ENCODE results near the gene KLF2. TPM values are rescaled to one million over a fixed set of nuclear protein-coding genes. Genes with fewer than 3 reads are reported as not detected.
"Not testable (repeated sequence)": the region's sequence is repeated elsewhere in the genome, so short reads cannot be mapped to it uniquely, and the experiment has no call there.

The KLF2 gene
- total RNA-seq, 1 experiment from 2014 or later = 0.77 TPM

DNA sequence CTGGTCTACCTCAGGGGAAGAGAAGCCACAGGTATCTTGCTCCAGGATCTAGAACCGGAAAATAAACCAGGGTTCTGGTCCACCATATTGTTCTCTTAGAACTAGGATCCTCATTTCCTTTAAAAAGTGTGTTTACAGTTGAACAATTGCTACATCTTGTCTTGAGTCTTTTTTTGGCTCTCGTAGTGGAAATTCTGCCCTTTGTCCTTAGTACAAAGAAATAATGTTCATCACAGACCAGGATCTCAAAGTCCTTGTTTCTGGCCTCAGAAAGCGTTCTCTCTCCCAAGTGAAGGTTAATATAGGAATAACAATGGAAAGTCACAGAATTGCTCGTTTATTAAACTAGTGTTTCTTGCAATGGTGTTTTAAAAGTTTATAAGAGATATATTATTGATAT, 20.8 kb downstream of the KLF2 start:
- no peak overlapping the region for H3K27ac Mint-ChIP-seq (ENCODE audit: unreplicated experiment)
- intact Hi-C loops (cut with micrococcal nuclease; ENCODE audit: unreplicated experiment) = no loop called here
- H3K36me3 Mint-ChIP-seq (ENCODE audit: insufficient read depth, unreplicated experiment) = no peaks in the 10 kb centered on the region
- no peaks in the 10 kb centered on the region for H3K4me1 ChIP-seq
- H3K36me3 ChIP-seq (ENCODE audit: control insufficient read depth, insufficient read depth, low read length) = no peaks in the 10 kb centered on the region
- H3K27me3 Mint-ChIP-seq (ENCODE audit: insufficient read depth, unreplicated experiment) = no peaks in the 10 kb centered on the region
- H3K27me3 ChIP-seq (replicated peaks; ENCODE audit: control insufficient read depth, insufficient read depth, low read length) = no peaks in the 10 kb centered on the region
- H3K4me1 Mint-ChIP-seq (ENCODE audit: low read depth, unreplicated experiment) = no peaks in the 10 kb centered on the region
- no peak overlapping the region for H3K4me3 ChIP-seq (ENCODE audit: low read depth, low read length)
- no peak overlapping the region for H3K4me3 Mint-ChIP-seq (ENCODE audit: unreplicated experiment)
- TF ChIP-seq, protein P1, sequence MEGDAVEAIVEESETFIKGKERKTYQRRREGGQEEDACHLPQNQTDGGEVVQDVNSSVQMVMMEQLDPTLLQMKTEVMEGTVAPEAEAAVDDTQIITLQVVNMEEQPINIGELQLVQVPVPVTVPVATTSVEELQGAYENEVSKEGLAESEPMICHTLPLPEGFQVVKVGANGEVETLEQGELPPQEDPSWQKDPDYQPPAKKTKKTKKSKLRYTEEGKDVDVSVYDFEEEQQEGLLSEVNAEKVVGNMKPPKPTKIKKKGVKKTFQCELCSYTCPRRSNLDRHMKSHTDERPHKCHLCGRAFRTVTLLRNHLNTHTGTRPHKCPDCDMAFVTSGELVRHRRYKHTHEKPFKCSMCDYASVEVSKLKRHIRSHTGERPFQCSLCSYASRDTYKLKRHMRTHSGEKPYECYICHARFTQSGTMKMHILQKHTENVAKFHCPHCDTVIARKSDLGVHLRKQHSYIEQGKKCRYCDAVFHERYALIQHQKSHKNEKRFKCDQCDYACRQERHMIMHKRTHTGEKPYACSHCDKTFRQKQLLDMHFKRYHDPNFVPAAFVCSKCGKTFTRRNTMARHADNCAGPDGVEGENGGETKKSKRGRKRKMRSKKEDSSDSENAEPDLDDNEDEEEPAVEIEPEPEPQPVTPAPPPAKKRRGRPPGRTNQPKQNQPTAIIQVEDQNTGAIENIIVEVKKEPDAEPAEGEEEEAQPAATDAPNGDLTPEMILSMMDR (IDR thresholded peaks at IDR 0.05; ENCODE audit: insufficient read depth in 1 of 2, low read depth in 1 of 2, low read length in 1 of 2, severe bottlenecking in 1 of 2, unreplicated experiment in 1 of 2) = no peak
- H3K9me3 ChIP-seq = no peaks in the 10 kb centered on the region
- POLR2A ChIA-PET = no interaction called here
- no peaks in the 10 kb centered on the region for H3K9me3 Mint-ChIP-seq (ENCODE audit: unreplicated experiment)
- BruUV-seq (replicated peaks) = no TSS peak
- CTCF ChIA-PET = no interaction called here
- DNase-seq = no peak

DNA sequence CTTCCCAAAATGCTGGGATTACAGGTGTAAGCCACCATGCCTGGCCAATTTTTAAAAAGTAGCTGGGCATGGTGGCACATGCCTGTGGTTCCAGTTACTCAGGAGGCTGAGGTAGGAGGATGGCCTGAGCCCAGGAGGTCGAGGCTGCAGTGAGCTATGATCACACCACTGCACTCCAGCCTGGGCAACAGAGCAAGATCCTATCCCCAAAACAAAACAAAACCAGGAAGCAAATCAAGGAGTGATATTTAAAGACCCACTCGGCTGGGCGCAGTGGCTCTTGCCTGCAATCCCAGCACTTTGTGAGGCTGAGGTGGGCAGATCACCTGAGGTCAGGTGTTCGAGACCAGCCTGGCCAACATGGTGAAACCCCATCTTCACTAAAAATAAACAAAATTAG, 22.5 kb downstream of the KLF2 start:
- DNase-seq; H3K27me3 Mint-ChIP-seq (ENCODE audit: insufficient read depth, unreplicated experiment); H3K9me3 ChIP-seq; H3K27ac Mint-ChIP-seq (ENCODE audit: unreplicated experiment); H3K4me3 Mint-ChIP-seq (ENCODE audit: unreplicated experiment); H3K36me3 Mint-ChIP-seq (ENCODE audit: insufficient read depth, unreplicated experiment); H3K9me3 Mint-ChIP-seq (ENCODE audit: unreplicated experiment); H3K36me3 ChIP-seq (ENCODE audit: control insufficient read depth, insufficient read depth, low read length); POLR2A ChIA-PET; BruUV-seq (replicated peaks); CTCF ChIA-PET; H3K27me3 ChIP-seq (replicated peaks; ENCODE audit: control insufficient read depth, insufficient read depth, low read length); H3K4me3 ChIP-seq (ENCODE audit: low read depth, low read length); H3K4me1 ChIP-seq; intact Hi-C loops (cut with micrococcal nuclease; ENCODE audit: unreplicated experiment); H3K4me1 Mint-ChIP-seq (ENCODE audit: low read depth, unreplicated experiment): not testable (repeated sequence)

DNA sequence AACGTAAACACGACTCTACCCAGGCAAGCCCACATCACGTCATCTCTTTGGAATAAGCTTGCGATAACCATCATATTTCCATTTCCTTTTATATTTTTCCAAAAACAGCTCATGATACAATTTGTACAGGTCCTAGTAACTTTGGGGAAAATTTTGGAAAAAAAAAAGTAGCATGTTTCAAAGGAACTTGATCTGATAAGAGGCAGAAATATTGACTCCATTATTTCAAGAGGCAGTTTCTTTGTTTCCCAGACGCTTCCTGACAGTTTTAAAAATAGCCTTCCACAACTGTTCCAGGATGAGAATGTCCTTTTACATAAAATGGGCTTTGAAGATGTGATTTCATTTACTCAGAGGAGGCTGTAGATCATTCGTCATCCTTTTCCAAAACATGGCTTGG, 23.1 kb downstream of the KLF2 start:
- H3K27me3 Mint-ChIP-seq (ENCODE audit: insufficient read depth, unreplicated experiment) = no peaks in the 10 kb centered on the region
- no peak overlapping the region for H3K27ac Mint-ChIP-seq (ENCODE audit: unreplicated experiment)
- no peak overlapping the region for H3K4me3 ChIP-seq (ENCODE audit: low read depth, low read length)
- CTCF ChIA-PET = interaction anchor here (0.6 kb wide), 1 partner anchor 35 kb away, joined by 3 read pairs; no protein-coding TSS in a partner anchor
- no TSS peak for BruUV-seq (replicated peaks)
- H3K9me3 Mint-ChIP-seq (ENCODE audit: unreplicated experiment) = no peaks in the 10 kb centered on the region
- POLR2A ChIA-PET = no interaction called here
- DNase-seq = no peak
- intact Hi-C loops (cut with micrococcal nuclease; ENCODE audit: unreplicated experiment) = no loop called here
- no peaks in the 10 kb centered on the region for H3K36me3 ChIP-seq (ENCODE audit: control insufficient read depth, insufficient read depth, low read length)
- no peak overlapping the region for H3K4me3 Mint-ChIP-seq (ENCODE audit: unreplicated experiment)
- TF ChIP-seq, protein P1 (IDR thresholded peaks at IDR 0.05; ENCODE audit: insufficient read depth in 1 of 2, low read depth in 1 of 2, low read length in 1 of 2, severe bottlenecking in 1 of 2, unreplicated experiment in 1 of 2) = no peak
- no peaks in the 10 kb centered on the region for H3K27me3 ChIP-seq (replicated peaks; ENCODE audit: control insufficient read depth, insufficient read depth, low read length)
- no peaks in the 10 kb centered on the region for H3K4me1 Mint-ChIP-seq (ENCODE audit: low read depth, unreplicated experiment)
- H3K4me1 ChIP-seq = no peaks in the 10 kb centered on the region
- H3K9me3 ChIP-seq = no peaks in the 10 kb centered on the region
- no peaks in the 10 kb centered on the region for H3K36me3 Mint-ChIP-seq (ENCODE audit: insufficient read depth, unreplicated experiment)

GRCh38 chr19:16349551-16350152, 25.0 kb downstream of the KLF2 start:
- Histone ChIP-seq H3K4me1 (no peaks in the 10 kb centered on the region), H3K27me3 (replicated peaks; ENCODE audit: control insufficient read depth, insufficient read depth, low read length) (no peaks in the 10 kb centered on the region), H3K4me3 (ENCODE audit: low read depth, low read length) (no peak overlapping the region), H3K36me3 (ENCODE audit: control insufficient read depth, insufficient read depth, low read length) (no peaks in the 10 kb centered on the region), H3K9me3 (no peaks in the 10 kb centered on the region)
- no peaks in the 10 kb centered on the region for H3K36me3 Mint-ChIP-seq (ENCODE audit: insufficient read depth, unreplicated experiment)
- no peak overlapping the region for H3K4me3 Mint-ChIP-seq (ENCODE audit: unreplicated experiment)
- DNase-seq = no peak
- no peaks in the 10 kb centered on the region for H3K9me3 Mint-ChIP-seq (ENCODE audit: unreplicated experiment)
- POLR2A ChIA-PET = no interaction called here
- no peaks in the 10 kb centered on the region for H3K4me1 Mint-ChIP-seq (ENCODE audit: low read depth, unreplicated experiment)
- H3K27ac Mint-ChIP-seq (ENCODE audit: unreplicated experiment) = no peak overlapping the region
- CTCF ChIA-PET = no interaction called here
- intact Hi-C loops (cut with micrococcal nuclease; ENCODE audit: unreplicated experiment) = no loop called here
- BruUV-seq (replicated peaks) = no TSS peak
- H3K27me3 Mint-ChIP-seq (ENCODE audit: insufficient read depth, unreplicated experiment) = no peaks in the 10 kb centered on the region
- TF ChIP-seq, protein P1 (IDR thresholded peaks at IDR 0.05; ENCODE audit: insufficient read depth in 1 of 2, low read depth in 1 of 2, low read length in 1 of 2, severe bottlenecking in 1 of 2, unreplicated experiment in 1 of 2) = no peak
